H1 (cell line): ENCODE measurements around the gene MYOM1. TPM values are rescaled to one million over a fixed set of nuclear protein-coding genes. Genes with fewer than 3 reads are reported as not detected.
"Not testable (repeated sequence)": the region's sequence is repeated elsewhere in the genome, so short reads cannot be mapped to it uniquely, and the experiment has no call there.

Experiments used
- CTCF ChIA-PET: fragments of 300-600 bp; sonication (Branson Sonifier 250); formaldehyde crosslinking; loops from one replicate; lab custom pipeline; 2021; ENCODE audit not compliant: partially characterized antibody; lab: Charles Lee
- POLR2A ChIA-PET: fragments of 300-600 bp; sonication (Branson Sonifier 250); formaldehyde crosslinking; loops from one replicate; lab custom pipeline; 2021; ENCODE audit warnings: inconsistent platforms; ENCODE audit not compliant: partially characterized antibody; lab: Charles Lee
- DNase-seq, 2 experiments: peaks; one replicate each; pipeline versions ENCODE4 v3.0.0 to v3.0.0-alpha.2; 2010 to 2022; ENCODE audit warnings: low spot score in 2 of 2, low read depth in 1 of 2, mixed read lengths in 1 of 2
- FAIRE-seq: peaks from 2 replicates; lab custom pipeline; 2011; peaks lifted over from hg19 to GRCh38; lab: Jason Lieb, UNC
- H2AFZ ChIP-seq: 2 replicates; pipeline ENCODE4 v1.8.1; 2012; ENCODE audit warnings: low read length, inconsistent platforms
- H2AK5ac ChIP-seq: 2 replicates; pipeline ENCODE4 v1.6.1; 2013; ENCODE audit warnings: low read depth, low read length
- H2BK120ac ChIP-seq: replicated peaks from 2 replicates; pipeline ENCODE3; 2013; ENCODE audit warnings: low read depth, low read length, inconsistent platforms
- H2BK12ac ChIP-seq: 2 replicates; pipeline ENCODE4 v1.6.1; 2013; ENCODE audit warnings: low read depth, low read length
- H2BK15ac ChIP-seq: 2 replicates; pipeline ENCODE4 v1.6.1; 2013; ENCODE audit warnings: low read length
- H2BK20ac ChIP-seq: 2 replicates; pipeline ENCODE4 v1.6.1; 2013; ENCODE audit warnings: low read length
- H2BK5ac ChIP-seq: 2 replicates; pipeline ENCODE4 v1.6.1; 2013; ENCODE audit warnings: low read depth, low read length
- H3K14ac ChIP-seq: 2 replicates; pipeline ENCODE4 v1.6.1; 2013; ENCODE audit warnings: inconsistent platforms; ENCODE audit not compliant: insufficient read length
- H3K18ac ChIP-seq: 2 replicates; pipeline ENCODE4 v1.6.1; 2013; ENCODE audit warnings: low read length; ENCODE audit errors: extremely low read depth
- H3K23ac ChIP-seq: 2 replicates; pipeline ENCODE4 v1.6.1; 2013; ENCODE audit warnings: inconsistent platforms; ENCODE audit not compliant: insufficient read length
- H3K23me2 ChIP-seq: 2 replicates; pipeline ENCODE4 v1.6.1; 2013; ENCODE audit warnings: low read depth, low read length
- H3K27ac ChIP-seq: 2 replicates; pipeline ENCODE4 v1.6.1; 2011; ENCODE audit warnings: low read depth, low read length, inconsistent platforms
- H3K27me3 ChIP-seq, 4 experiments: replicated peaks in 1 of 4; 1 replicate in 1 of 4; 2 replicates in 3 of 4; pipeline versions ENCODE4 v1.6.1 to v1.8.1; 2011 to 2013; ENCODE audit warnings: low read length in 3 of 4, mild to moderate bottlenecking in 3 of 4, inconsistent platforms in 2 of 4, mixed read lengths in 2 of 4, moderate library complexity in 1 of 4; ENCODE audit not compliant: control insufficient read depth in 3 of 4, insufficient read depth in 3 of 4; ENCODE audit errors: extremely low read depth in 1 of 4
- H3K36me3 ChIP-seq, 4 experiments: 2 replicates each; pipeline versions ENCODE4 v1.6.1 to v1.8.1; 2011 to 2013; ENCODE audit warnings: mild to moderate bottlenecking in 4 of 4, low read length in 3 of 4, moderate library complexity in 2 of 4, control low read depth in 1 of 4, inconsistent platforms in 1 of 4; ENCODE audit not compliant: insufficient read depth in 4 of 4, control insufficient read depth in 2 of 4
- H3K4ac ChIP-seq: replicated peaks from 2 replicates; pipeline ENCODE3; 2013; ENCODE audit warnings: low read length, low read depth, mixed read lengths, inconsistent platforms; ENCODE audit not compliant: insufficient read length
- H3K4me1 ChIP-seq, 4 experiments: replicated peaks in 1 of 4; 1 replicate in 1 of 4; 2 replicates in 3 of 4; pipeline versions ENCODE4 v1.6.1 to v1.8.1; 2011 to 2013; ENCODE audit warnings: low read length in 3 of 4, inconsistent platforms in 2 of 4, mixed read lengths in 1 of 4; ENCODE audit not compliant: insufficient read depth in 4 of 4, control insufficient read depth in 3 of 4
- H3K4me2 ChIP-seq, 2 experiments: 2 replicates each; pipeline versions ENCODE4 v1.6.1 to v1.8.1; 2011 to 2013; ENCODE audit warnings: low read depth in 2 of 2, low read length in 2 of 2, control low read depth in 1 of 2, inconsistent platforms in 1 of 2, mild to moderate bottlenecking in 1 of 2; ENCODE audit not compliant: insufficient read depth in 1 of 2
- H3K4me3 ChIP-seq, 4 experiments: fragments of 200-600, 300-600 bp in 1 of 4; sonication (generic), shearing (Covaris generic), sonication (Bioruptor Twin) in 1 of 4; 2 replicates each; pipeline versions ENCODE4 v1.5.1 to v1.8.1; 2011 to 2016; ENCODE audit warnings: low read length in 4 of 4, low read depth in 3 of 4, control low read depth in 2 of 4, inconsistent platforms in 2 of 4, mild to moderate bottlenecking in 2 of 4, mixed read lengths in 1 of 4, moderate library complexity in 1 of 4; ENCODE audit not compliant: insufficient read depth in 2 of 4; ENCODE audit errors: extremely low read depth in 1 of 4
- H3K56ac ChIP-seq: replicated peaks from 2 replicates; pipeline ENCODE3; 2013; ENCODE audit warnings: low read depth, mild to moderate bottlenecking, mixed read lengths, low read length, inconsistent platforms; ENCODE audit not compliant: insufficient read length
- H3K79me1 ChIP-seq: 2 replicates; pipeline ENCODE4 v1.6.1; 2013; ENCODE audit warnings: low read depth, low read length, control low read depth
- H3K79me2 ChIP-seq, 2 experiments: 2 replicates each; pipeline versions ENCODE4 v1.6.1 to v1.8.1; 2012 to 2013; ENCODE audit warnings: low read length in 2 of 2, mild to moderate bottlenecking in 2 of 2, inconsistent platforms in 1 of 2; ENCODE audit not compliant: insufficient read depth in 2 of 2, control insufficient read depth in 1 of 2
- H3K9ac ChIP-seq, 4 experiments: replicated peaks in 1 of 4; 1 replicate in 1 of 4; 2 replicates in 3 of 4; pipeline versions ENCODE4 v1.6.1 to v1.8.1; 2011 to 2013; ENCODE audit warnings: low read depth in 3 of 4, low read length in 3 of 4, control low read depth in 2 of 4, mild to moderate bottlenecking in 2 of 4, moderate library complexity in 2 of 4, inconsistent platforms in 1 of 4; ENCODE audit errors: extremely low read depth in 1 of 4
- H3K9me3 ChIP-seq, 2 experiments: 2 replicates each; pipeline versions ENCODE4 v1.6.1 to v1.8.1; 2012 to 2013; ENCODE audit warnings: mild to moderate bottlenecking in 2 of 2, moderate library complexity in 2 of 2, control low read depth in 1 of 2, inconsistent platforms in 1 of 2, low read depth in 1 of 2, low read length in 1 of 2, mixed read lengths in 1 of 2; ENCODE audit not compliant: insufficient read depth in 2 of 2
- H4K20me1 ChIP-seq, 2 experiments: replicated peaks in 1 of 2; 2 replicates each; pipeline versions ENCODE3 to v1.8.1; 2011 to 2013; ENCODE audit warnings: inconsistent platforms in 2 of 2, low read length in 2 of 2, mild to moderate bottlenecking in 1 of 2; ENCODE audit not compliant: insufficient read depth in 2 of 2, control insufficient read depth in 1 of 2
- H4K5ac ChIP-seq: 2 replicates; pipeline ENCODE4 v1.6.1; 2013; ENCODE audit warnings: low read length, low read depth, mixed read lengths, inconsistent platforms; ENCODE audit not compliant: insufficient read length
- H4K8ac ChIP-seq: 2 replicates; pipeline ENCODE4 v1.8.0; 2013; ENCODE audit warnings: mild to moderate bottlenecking, moderate library complexity, low read length, inconsistent platforms; ENCODE audit not compliant: insufficient read depth; ENCODE audit errors: extremely low read depth
- H4K91ac ChIP-seq: replicated peaks from 2 replicates; pipeline ENCODE3; 2013; ENCODE audit warnings: low read length, mixed read lengths, inconsistent platforms; ENCODE audit not compliant: insufficient read length
- SAP30 ChIP-seq: fragments of 300-600 bp; sonication (generic); IDR thresholded peaks from 2 replicates; pipeline ENCODE4 v1.7.1; 2012; ENCODE audit warnings: low read length, moderate library complexity, mild to moderate bottlenecking, inconsistent platforms; ENCODE audit not compliant: insufficient read depth, insufficient replicate concordance
- YY1 ChIP-seq: IDR thresholded peaks from 2 replicates; pipeline ENCODE4 v1.6.1; 2011; ENCODE audit warnings: low read depth, mild to moderate bottlenecking, low read length
- WGBS, 2 experiments: shearing (Covaris generic) in 1 of 2; methylation state at CpG; one replicate each; pipeline versions ENCODE4 v1.1.6 to v1.1.7; 2013 to 2015; ENCODE audit warnings: low lambda C conversion rate in 2 of 2, mixed read lengths in 2 of 2, inconsistent platforms in 1 of 2, low coverage in 1 of 2, missing lambda C conversion rate in 1 of 2; ENCODE audit not compliant: insufficient replicate concordance in 2 of 2, insufficient coverage in 1 of 2, insufficient read length in 1 of 2; ENCODE audit errors: extremely low coverage in 1 of 2, missing lambda C conversion rate in 1 of 2; 5-methylcytosine and 5-hydroxymethylcytosine counted together
- polyA plus RNA-seq, 7 experiments: library from polyadenylated mRNA; depleted of rRNA in 3 of 7; stranded (reverse) in 5 of 7; unstranded in 2 of 7; fragments of >200 nt in 5 of 7; fragments of 200-250 nt in 2 of 7; gene quantifications; 1 replicate in 5 of 7; 2 replicates in 1 of 7; 4 replicates in 1 of 7; pipeline versions ENCODE4 v1.2.1 to v1.2.3, GENCODE V29; 2011 to 2013; ENCODE audit warnings: missing spikeins in 2 of 7, mixed read lengths in 2 of 7
- total RNA-seq: library from RNA; stranded (reverse); fragmentation: NEBNext Ultra II Directional; extraction: Animal tissue kit (Norgen Biotek cat#: 25700); gene quantifications from 2 replicates; pipeline ENCODE4 v1.2.1, GENCODE V29; 2021
- TF ChIP-seq, protein P1 (sequence below): IDR thresholded peaks from 2 replicates; pipeline ENCODE4 v1.6.1; 2011; ENCODE audit warnings: low read length, improper control_type of control experiment

Gene MYOM1
- total and polyA plus RNA-seq, 2 of the 8 experiments (the other 6 are each of a cell fraction or from before 2014, with no cell fraction given): 0.06 to 0.32 TPM

DNA sequence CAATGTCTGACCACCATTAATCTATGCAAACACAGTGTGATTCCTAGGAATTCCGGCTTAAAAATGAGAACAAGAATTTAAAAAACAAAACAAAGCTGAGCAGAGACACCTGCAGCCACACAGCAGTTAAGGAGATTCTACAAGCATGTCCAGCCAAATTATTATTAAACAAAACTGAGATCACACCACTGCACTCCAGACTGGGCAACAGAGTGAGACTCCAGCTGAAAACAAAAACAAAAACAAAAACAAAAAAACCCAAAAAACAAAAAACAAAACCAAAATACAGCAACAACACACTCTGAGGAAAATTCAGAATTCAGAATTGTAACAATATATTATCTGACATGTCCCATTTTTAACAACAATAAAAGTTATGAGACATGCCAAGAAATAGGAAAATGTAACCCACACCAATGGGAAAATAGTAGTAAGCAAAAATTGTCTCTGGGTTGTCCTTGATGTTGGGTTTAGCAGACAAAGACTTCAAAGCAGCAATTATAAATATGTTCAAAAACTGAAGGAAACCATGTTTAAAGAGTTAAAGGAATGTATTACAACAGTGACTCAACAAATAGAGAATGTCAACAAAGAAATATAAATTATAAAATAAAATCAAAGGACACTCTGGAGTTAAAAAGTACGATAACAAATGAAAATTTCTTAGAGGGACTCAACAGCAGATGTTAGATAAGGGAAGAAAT, 19.7 kb downstream of the MYOM1 start (continued):
- no peak for TF ChIP-seq YY1
- TF ChIP-seq SAP30: no peak
- TF ChIP-seq, protein P1, sequence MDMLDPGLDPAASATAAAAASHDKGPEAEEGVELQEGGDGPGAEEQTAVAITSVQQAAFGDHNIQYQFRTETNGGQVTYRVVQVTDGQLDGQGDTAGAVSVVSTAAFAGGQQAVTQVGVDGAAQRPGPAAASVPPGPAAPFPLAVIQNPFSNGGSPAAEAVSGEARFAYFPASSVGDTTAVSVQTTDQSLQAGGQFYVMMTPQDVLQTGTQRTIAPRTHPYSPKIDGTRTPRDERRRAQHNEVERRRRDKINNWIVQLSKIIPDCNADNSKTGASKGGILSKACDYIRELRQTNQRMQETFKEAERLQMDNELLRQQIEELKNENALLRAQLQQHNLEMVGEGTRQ: no peak
- TF ChIP-seq, all 59 proteins: peak for 0

DNA sequence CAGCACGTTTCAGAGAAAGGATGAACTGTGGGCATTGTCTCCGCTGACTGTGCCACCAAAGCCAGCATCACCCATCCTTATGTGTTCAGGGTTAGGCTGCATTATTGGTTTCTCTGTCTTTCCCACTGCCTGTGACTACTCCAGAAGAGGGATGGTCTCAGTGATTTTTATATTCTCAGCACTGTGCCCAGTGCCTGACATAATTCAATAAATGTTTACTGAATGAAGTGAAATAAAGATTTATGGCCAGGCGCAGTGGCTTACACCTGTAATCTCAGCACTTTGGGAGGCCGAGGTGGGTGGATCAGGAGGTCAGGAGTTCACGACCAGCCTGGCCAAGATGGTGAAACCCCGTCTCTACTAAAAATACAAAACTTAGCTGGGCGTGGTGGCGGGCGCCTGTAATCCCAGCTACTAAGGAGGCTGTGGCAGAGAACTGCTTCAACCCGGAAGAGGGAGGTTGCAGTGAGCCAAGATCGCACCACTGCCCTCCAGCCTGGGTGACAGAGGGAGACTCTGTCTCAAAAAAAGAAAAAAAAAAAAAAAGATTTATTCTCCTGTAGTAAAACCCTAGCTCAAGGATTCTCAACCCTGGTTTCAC, 21.4 kb downstream of the MYOM1 start:
- H3K79me2 ChIP-seq, H2AK5ac ChIP-seq, H3K27ac ChIP-seq, H4K5ac ChIP-seq, H3K79me1 ChIP-seq, H3K4me1 ChIP-seq, H3K23me2 ChIP-seq, H3K9ac ChIP-seq, H2BK20ac ChIP-seq, H3K56ac ChIP-seq, H3K4me3 ChIP-seq, H2AFZ ChIP-seq, H2BK12ac ChIP-seq, H4K20me1 ChIP-seq, H3K23ac ChIP-seq, H2BK5ac ChIP-seq, H4K8ac ChIP-seq, POLR2A ChIA-PET, H3K27me3 ChIP-seq, H2BK15ac ChIP-seq, FAIRE-seq, H3K18ac ChIP-seq, H4K91ac ChIP-seq, H3K4ac ChIP-seq, H2BK120ac ChIP-seq, H3K9me3 ChIP-seq, H3K4me2 ChIP-seq, H3K36me3 ChIP-seq, DNase-seq, H3K14ac ChIP-seq: not testable (repeated sequence)
- CTCF ChIA-PET: interaction anchor here (1.5 kb wide), 1 partner anchor 13 kb away, joined by 3 read pairs; no protein-coding TSS in a partner anchor
- 90% methylated on average over 9 of the region's 11 CpGs; no CpG with 5 or more reads in 1 of the 2 experiments for WGBS, 2 experiments
